Activated CD4-positive, alpha-beta T cell treated with anti-CD3 and anti-CD28 coated beads, Interleukin-2, amount 10 ng/mL, durations not matched to agents 24 days and 14 days (primary cell): ENCODE results near the gene SLC35E3. TPM values are rescaled to one million over a fixed set of nuclear protein-coding genes. Genes with fewer than 3 reads are reported as not detected.
"Not testable (repeated sequence)": the region's sequence is repeated elsewhere in the genome, so short reads cannot be mapped to it uniquely, and the experiment has no call there.

Experiments
- DNase-seq: peaks from one replicate; pipeline ENCODE4 v3.0.0; 2022
- H3K27ac Mint-ChIP-seq: one replicate; pipeline ENCODE4 v1.8.0; 2022; ENCODE audit warnings: mild to moderate bottlenecking, mixed read lengths
- H3K27me3 Mint-ChIP-seq: one replicate; pipeline ENCODE4 v1.8.0; 2022; ENCODE audit warnings: mixed read lengths
- H3K36me3 Mint-ChIP-seq: one replicate; pipeline ENCODE4 v1.8.0; 2022; ENCODE audit warnings: low read depth, mild to moderate bottlenecking, mixed read lengths
- H3K4me1 Mint-ChIP-seq: one replicate; pipeline ENCODE4 v1.8.0; 2021; ENCODE audit warnings: mixed read lengths
- H3K4me3 Mint-ChIP-seq: one replicate; pipeline ENCODE4 v1.8.0; 2022; ENCODE audit warnings: mild to moderate bottlenecking, moderate library complexity, mixed read lengths
- H3K9me3 Mint-ChIP-seq: one replicate; pipeline ENCODE4 v1.8.0; 2021; ENCODE audit warnings: mixed read lengths
- intact Hi-C: fragments of 100-400 bp; cut with micrococcal nuclease; formaldehyde crosslinking; loops from one replicate; pipeline ENCODE4 v1.15.1; 2023
- total RNA-seq: library from RNA; stranded (reverse); gene quantifications from 2 replicates; pipeline ENCODE4 v1.2.3, GENCODE V29; 2022

The SLC35E3 gene
- total RNA-seq, 1 donor from 2014 or later = 4.2 TPM

GRCh38 chr12:68807274-68807575 lies 61.2 kb downstream of the SLC35E3 start:
- not testable (repeated sequence) for DNase-seq, H3K27me3 Mint-ChIP-seq, H3K9me3 Mint-ChIP-seq
- peak overlapping the region; percentile 90 for H3K4me3 Mint-ChIP-seq
- peaks cover 29% of the 10 kb centered on the region for H3K36me3 Mint-ChIP-seq
- peak overlapping the region; percentile 98 for H3K27ac Mint-ChIP-seq
- peaks cover 20% of the 10 kb centered on the region for H3K4me1 Mint-ChIP-seq
- intact Hi-C loops = loop anchor here (1.0 to 10.0 kb wide), 7 partner anchors 61 to 1435 kb away; partner anchors contain the start of genes CCT2, CNOT2, IL26 and NUP107

GRCh38 chr12:68807576-68808387 lies 61.8 kb downstream of the SLC35E3 start, which contains the start of gene MDM2:
Gene MDM2, plus strand, starts transcription at chr12:68808177. Its CDS starts 301 bp downstream, at chr12:68808478.
- Mint-ChIP-seq H3K4me1 (peaks cover 25% of the 10 kb centered on the region), H3K36me3 (peaks cover 33% of the 10 kb centered on the region), H3K9me3 (no peaks in the 10 kb centered on the region), H3K27me3 (peaks cover 3% of the 10 kb centered on the region), H3K27ac (peak within 1 kb of the TSS; percentile 98), H3K4me3 (peak within 1 kb of the TSS; percentile 90)
- intact Hi-C loops = loop anchor here (1.0 to 10.0 kb wide), 13 partner anchors 19 to 1539 kb away; partner anchors contain the start of genes CAND1, CCT2, CNOT2 and IL26
- peak; percentile 99 for DNase-seq

- H3K9me3 Mint-ChIP-seq = no peaks in the 10 kb centered on the region
- H3K36me3 Mint-ChIP-seq = peaks cover 41% of the 10 kb centered on the region
- peak; percentile 91 for DNase-seq
- intact Hi-C loops = loop anchor here (1.0 to 10.0 kb wide), 11 partner anchors 18 to 1540 kb away; partner anchors contain the start of genes CAND1, CCT2, CNOT2 and IL26
- H3K4me3 Mint-ChIP-seq = peak overlapping the region; percentile 90
- peaks cover 3% of the 10 kb centered on the region for H3K27me3 Mint-ChIP-seq
- H3K27ac Mint-ChIP-seq = peak overlapping the region; percentile 98
- peaks cover 31% of the 10 kb centered on the region for H3K4me1 Mint-ChIP-seq
Measured at GRCh38 chr12:68808388-68809189, 62.6 kb downstream of the SLC35E3 start.

GRCh38 chr12:68809190-68810026 lies 63.4 kb downstream of the SLC35E3 start:
- Mint-ChIP-seq H3K27me3 (peaks cover 3% of the 10 kb centered on the region), H3K4me1 (peaks cover 33% of the 10 kb centered on the region), H3K4me3 (peak overlapping the region; percentile 90), H3K36me3 (peaks cover 45% of the 10 kb centered on the region), H3K9me3 (no peaks in the 10 kb centered on the region), H3K27ac (peak overlapping the region; percentile 98)
- intact Hi-C loops = loop anchor here (2.0 to 10.0 kb wide), 10 partner anchors 17 to 1541 kb away; partner anchors contain the start of genes CAND1, CCT2, CNOT2 and IL26
- DNase-seq = no peak

DNA sequence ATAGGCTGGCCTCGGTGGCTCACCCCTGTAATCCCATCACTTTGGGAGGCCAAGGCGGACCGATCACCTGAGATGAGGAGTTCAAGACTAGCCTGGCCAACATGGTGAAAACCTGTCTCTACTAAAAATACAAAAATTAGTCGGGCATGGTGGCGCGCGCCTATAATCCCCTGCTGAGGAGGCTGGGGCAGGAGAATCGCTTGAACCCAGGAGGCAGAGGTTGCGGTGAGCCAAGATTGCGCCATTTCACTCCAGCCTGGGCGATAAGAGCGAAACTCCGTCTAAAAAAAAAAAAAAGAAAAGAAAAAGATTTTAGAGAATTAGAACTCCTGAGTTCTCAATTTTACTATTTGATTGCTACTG lies 64.0 kb downstream of the SLC35E3 start:
- intact Hi-C loops, H3K27me3 Mint-ChIP-seq, H3K9me3 Mint-ChIP-seq, DNase-seq: not testable (repeated sequence)
- Mint-ChIP-seq H3K27ac (peak overlapping the region; percentile 98), H3K36me3 (peaks cover 50% of the 10 kb centered on the region), H3K4me3 (peak overlapping the region; percentile 90), H3K4me1 (peaks cover 38% of the 10 kb centered on the region)

DNA sequence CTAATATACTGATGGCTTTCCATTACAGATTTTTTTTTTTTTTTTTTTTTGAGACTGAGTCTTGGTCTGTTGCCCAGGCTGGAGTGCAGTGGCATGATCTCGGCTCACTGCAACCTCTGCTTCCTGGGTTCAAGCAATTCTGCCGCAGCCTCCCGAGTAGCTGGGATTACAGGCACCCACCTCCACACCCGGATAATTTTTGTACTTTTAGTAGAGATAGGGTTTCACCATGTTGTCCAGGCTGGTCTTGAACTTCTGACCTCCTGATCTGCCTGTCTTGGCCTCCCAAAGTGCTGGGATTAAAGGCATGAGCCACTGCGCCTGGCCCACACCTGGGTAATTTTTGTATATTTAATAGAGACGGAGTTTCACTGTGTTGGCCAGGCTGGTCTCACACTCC lies 65.6 kb downstream of the SLC35E3 start:
- Mint-ChIP-seq H3K4me1 (peaks cover 41% of the 10 kb centered on the region), H3K27ac (peak overlapping the region; percentile 25), H3K36me3 (peaks cover 57% of the 10 kb centered on the region), H3K4me3 (peak overlapping the region; percentile 79)
- DNase-seq, intact Hi-C loops, H3K27me3 Mint-ChIP-seq, H3K9me3 Mint-ChIP-seq: not testable (repeated sequence)

DNA sequence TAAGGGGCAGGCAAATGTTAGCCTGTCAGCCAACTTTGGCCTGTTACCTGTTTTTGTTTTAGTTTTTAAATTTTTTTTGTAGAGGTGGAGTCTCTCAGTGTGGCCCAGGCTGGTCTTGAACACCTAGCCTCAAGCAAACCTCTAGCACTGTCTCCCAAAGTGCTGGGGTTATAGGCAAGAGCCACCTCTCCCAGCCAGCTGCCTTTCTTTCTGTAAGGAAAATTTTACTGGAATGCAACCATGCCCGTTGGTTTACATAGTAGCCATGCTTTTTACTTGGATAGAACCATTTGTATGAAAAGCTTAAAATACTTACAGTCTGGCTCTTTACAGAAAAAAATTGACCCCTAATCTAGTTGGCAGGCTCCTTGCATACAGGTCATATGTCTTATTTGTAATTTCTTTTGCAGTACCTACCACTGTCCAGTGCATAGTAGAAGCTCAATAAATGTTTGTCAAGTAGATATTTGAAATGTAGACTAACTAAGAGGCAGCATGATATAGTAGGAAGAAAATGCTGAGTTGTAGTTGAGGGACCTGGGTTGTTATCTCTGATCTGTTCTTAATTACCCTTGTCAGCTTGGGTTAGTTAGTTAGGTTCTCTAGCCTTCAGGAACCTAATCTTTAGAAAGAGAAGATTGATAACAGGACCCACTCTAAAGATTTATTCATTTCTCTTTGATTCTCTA lies 66.7 kb downstream of the SLC35E3 start:
- Mint-ChIP-seq H3K27ac (peak overlapping the region; percentile 30), H3K4me1 (peaks cover 37% of the 10 kb centered on the region), H3K36me3 (peaks cover 64% of the 10 kb centered on the region), H3K9me3 (no peaks in the 10 kb centered on the region), H3K27me3 (peaks cover 3% of the 10 kb centered on the region), H3K4me3 (peak overlapping the region; percentile 52)
- intact Hi-C loops = no loop called here
- no peak for DNase-seq

- intact Hi-C loops = no loop called here
- H3K4me3 Mint-ChIP-seq = peak overlapping the region; percentile 52
- peaks cover 3% of the 10 kb centered on the region for H3K27me3 Mint-ChIP-seq
- peaks cover 37% of the 10 kb centered on the region for H3K4me1 Mint-ChIP-seq
- no peak for DNase-seq
- H3K36me3 Mint-ChIP-seq = peaks cover 64% of the 10 kb centered on the region
- no peaks in the 10 kb centered on the region for H3K9me3 Mint-ChIP-seq
- peak overlapping the region; percentile 30 for H3K27ac Mint-ChIP-seq
Measured at GRCh38 chr12:68813242-68813593, 67.2 kb downstream of the SLC35E3 start.

- H3K4me3 Mint-ChIP-seq = peak overlapping the region; percentile 45
- H3K27me3 Mint-ChIP-seq = no peaks in the 10 kb centered on the region
- peaks cover 38% of the 10 kb centered on the region for H3K4me1 Mint-ChIP-seq
- intact Hi-C loops = no loop called here
- H3K9me3 Mint-ChIP-seq = no peaks in the 10 kb centered on the region
- H3K36me3 Mint-ChIP-seq = peaks cover 64% of the 10 kb centered on the region
- peak overlapping the region; percentile 0 for H3K27ac Mint-ChIP-seq
- peak; percentile 37 for DNase-seq
Measured at GRCh38 chr12:68814490-68815231, 68.7 kb downstream of the SLC35E3 start.

DNA sequence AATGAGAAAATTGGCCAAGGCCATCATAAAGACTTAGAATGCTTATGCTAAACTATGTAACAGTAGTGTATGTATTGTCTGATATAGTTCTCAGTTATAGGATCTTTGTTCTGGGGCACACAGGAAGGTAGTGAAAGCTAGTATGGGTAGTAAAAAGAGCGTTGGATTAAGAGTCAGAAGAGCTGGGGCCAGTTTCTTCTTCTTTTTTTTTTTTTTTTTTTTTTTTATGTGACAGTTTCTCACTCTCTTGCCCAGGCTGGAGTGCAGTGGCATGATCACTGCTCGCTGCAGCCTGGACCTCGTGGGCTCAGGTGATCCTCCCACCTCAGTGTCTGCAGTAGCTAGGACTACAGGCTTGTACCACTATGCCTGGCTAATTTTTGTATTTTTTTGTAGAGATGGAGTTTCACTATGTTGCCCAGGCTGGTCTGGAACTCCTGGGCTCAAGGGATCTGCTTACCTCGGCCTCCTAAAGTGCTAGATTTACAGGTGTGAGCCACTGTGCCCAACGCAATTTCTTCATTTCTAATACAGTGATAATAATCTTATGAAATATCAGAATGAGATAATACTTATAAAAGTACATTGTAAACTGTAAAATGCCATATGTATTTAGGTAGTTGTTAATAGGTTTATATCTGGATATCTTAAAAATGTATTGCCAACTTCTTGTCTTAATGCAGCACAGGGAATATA lies 69.4 kb downstream of the SLC35E3 start:
- H3K4me3 Mint-ChIP-seq = peak overlapping the region; percentile 19
- peaks cover 38% of the 10 kb centered on the region for H3K4me1 Mint-ChIP-seq
- intact Hi-C loops = no loop called here
- DNase-seq = peak; percentile 50
- H3K9me3 Mint-ChIP-seq = no peaks in the 10 kb centered on the region
- peaks cover 65% of the 10 kb centered on the region for H3K36me3 Mint-ChIP-seq
- no peaks in the 10 kb centered on the region for H3K27me3 Mint-ChIP-seq
- peak overlapping the region; percentile 0 for H3K27ac Mint-ChIP-seq

- intact Hi-C loops = no loop called here
- no peaks in the 10 kb centered on the region for H3K27me3 Mint-ChIP-seq
- peak; percentile 46 for DNase-seq
- peaks cover 64% of the 10 kb centered on the region for H3K36me3 Mint-ChIP-seq
- peak overlapping the region; percentile 62 for H3K27ac Mint-ChIP-seq
- no peaks in the 10 kb centered on the region for H3K9me3 Mint-ChIP-seq
- H3K4me1 Mint-ChIP-seq = peaks cover 38% of the 10 kb centered on the region
- peak overlapping the region; percentile 39 for H3K4me3 Mint-ChIP-seq
Measured at GRCh38 chr12:68815928-68816800, 70.2 kb downstream of the SLC35E3 start.
